Hepatocyte (in vitro differentiated cells): ENCODE data around the gene UVSSA.

Experiments used
- CTCF ChIP-seq: fragments of 200-600 bp; sonication (generic); IDR thresholded peaks from 2 replicates; pipeline ENCODE4 v1.5.1; 2016; ENCODE audit warnings: antibody characterized with exemption, mild to moderate bottlenecking; ENCODE audit not compliant: poor library complexity
- EZH2 ChIP-seq: fragments of 200-600 bp; sonication (generic); IDR thresholded peaks from 2 replicates; pipeline ENCODE4 v1.6.1; 2016; ENCODE audit warnings: antibody characterized with exemption, mild to moderate bottlenecking, borderline replicate concordance

GRCh38 chr4:1383728-1384591, 37.0 kb downstream of the UVSSA start:
- no peak for TF ChIP-seq EZH2
- no peak for TF ChIP-seq CTCF
